AG08395 (cell line): Measurements from ENCODE around the gene ADCY9.

ENCODE experiments used
- DNase-seq: peaks from one replicate; pipeline ENCODE4 v3.0.0; 2012; ENCODE audit warnings: mixed read lengths, low spot score

Gene ADCY9

DNA sequence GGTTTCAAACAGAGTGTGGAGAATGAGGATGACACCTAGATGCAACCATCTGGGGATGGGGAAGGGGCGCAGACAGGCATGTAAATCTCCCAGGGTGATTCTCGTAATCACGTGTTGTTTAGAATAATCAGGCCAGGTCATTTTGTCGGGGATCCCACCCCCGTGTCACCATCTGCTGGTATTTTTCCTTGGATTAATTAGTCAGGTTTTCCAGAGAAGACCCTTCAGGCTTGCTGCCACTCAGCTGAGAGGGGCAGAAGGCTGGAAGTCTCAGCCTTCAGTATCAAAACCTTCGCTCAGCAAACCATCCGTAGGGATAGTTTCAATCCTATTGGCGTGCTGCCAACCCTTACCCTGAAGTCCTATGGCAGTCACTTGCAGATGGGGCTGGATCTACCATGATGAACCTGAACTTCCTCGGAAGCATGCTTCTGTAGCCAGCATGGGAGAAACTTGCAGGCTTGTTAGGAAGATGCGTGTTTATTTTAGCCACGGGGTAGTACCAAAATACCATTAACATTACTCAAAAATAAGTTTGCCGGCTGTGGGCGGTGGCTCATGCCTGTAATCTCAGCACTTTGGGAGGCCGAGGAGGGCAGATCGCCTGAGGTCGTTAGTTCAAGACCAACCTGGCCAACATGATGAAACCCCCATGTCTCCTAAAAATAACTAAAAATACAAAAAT, 7.5 kb upstream of the ADCY9 start:
- DNase-seq, result peak; percentile 37

DNA sequence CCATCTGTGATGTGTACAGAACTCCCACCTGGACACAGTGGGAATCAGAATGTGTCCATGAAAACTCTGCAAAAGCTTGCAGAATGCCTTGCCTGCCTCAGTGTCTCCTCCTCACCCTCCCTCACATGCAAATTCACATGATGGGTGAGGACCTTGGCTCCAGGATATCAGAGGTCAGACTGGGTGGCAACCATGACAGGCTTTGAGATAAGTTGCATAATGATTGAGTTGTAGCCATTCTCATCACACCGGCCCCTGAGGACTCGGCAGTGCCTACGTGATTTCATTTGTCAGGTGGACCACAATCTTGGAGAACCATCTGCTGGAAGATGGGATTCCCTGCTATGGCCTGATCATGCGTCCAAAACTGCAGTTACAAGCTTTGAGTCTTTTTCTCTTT, 3.9 kb upstream of the ADCY9 start:
- DNase-seq, result no peak

DNA sequence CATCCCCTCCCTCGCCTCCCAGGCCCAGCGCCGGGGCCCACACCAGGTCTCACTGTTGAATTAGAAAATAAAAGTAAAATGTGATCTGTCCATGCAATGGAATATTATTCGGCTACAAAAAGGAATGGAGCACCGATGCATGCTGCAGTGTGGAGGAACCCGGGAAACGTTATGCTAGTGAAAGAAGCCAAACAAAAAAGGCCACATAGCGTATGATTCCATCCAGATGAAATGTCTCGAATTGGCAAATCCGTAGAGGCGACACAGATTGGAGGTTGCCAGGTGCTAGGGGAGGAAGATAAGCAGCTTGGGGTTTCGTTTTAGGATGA, 972 bp upstream of the ADCY9 start:
- no peak for DNase-seq

DNA sequence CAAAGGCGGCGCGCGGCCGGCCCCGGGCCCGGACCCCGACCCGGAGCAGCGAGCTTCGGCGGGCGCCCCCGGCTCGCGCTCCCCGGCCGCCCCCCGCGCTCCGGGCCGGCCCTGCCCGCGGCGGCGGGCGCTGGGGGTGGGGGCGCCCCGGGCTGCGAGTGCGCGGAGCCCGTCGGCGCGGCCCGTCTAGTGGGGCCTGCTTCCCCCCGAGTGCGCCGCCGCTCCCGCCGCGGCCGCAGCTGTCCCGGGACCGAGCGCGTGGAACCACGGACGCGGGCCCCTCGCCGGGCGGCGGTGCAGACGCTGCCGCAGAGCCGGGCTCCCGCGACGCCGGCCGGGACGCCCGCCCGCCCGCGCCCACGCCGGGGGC, 308 bp downstream of the ADCY9 start:
- no peak for DNase-seq

DNA sequence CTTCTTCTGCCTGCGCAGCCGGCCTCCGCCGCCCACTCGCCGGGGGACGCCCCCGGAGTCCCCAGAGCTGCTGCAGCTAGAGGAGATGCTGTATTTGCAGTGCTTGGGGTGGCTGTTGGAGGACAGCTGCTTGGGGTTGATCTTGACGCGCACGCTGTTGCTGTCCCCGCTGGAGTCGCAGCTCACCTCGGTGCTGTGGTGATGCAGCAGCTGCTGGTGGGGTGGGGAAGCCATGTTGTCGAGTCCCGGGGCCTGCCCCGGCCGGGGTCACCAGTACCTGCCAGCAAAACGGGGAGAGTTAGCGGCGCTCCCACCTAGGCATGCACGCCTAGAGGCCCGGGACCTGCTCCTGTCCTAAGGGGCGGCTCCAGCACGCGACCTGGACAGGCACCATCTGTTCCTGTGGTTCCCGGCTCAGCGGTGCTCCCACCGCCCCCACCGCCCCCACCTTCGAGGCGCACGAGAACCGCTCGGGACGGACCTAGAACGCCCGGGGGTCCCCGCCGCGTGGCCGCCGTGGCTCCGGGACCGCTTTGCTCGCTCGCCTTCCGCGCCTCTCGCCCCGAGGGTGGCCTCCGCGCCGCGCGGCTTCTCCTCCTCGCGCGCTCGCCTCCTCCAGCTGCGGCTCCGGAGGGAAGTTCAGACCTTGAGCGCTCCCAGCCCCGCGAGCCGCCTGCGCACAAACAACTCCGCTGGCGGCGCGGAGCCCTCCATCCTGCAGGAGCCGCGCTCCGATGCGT, 863 bp downstream of the ADCY9 start:
- peak; percentile 70 for DNase-seq

DNA sequence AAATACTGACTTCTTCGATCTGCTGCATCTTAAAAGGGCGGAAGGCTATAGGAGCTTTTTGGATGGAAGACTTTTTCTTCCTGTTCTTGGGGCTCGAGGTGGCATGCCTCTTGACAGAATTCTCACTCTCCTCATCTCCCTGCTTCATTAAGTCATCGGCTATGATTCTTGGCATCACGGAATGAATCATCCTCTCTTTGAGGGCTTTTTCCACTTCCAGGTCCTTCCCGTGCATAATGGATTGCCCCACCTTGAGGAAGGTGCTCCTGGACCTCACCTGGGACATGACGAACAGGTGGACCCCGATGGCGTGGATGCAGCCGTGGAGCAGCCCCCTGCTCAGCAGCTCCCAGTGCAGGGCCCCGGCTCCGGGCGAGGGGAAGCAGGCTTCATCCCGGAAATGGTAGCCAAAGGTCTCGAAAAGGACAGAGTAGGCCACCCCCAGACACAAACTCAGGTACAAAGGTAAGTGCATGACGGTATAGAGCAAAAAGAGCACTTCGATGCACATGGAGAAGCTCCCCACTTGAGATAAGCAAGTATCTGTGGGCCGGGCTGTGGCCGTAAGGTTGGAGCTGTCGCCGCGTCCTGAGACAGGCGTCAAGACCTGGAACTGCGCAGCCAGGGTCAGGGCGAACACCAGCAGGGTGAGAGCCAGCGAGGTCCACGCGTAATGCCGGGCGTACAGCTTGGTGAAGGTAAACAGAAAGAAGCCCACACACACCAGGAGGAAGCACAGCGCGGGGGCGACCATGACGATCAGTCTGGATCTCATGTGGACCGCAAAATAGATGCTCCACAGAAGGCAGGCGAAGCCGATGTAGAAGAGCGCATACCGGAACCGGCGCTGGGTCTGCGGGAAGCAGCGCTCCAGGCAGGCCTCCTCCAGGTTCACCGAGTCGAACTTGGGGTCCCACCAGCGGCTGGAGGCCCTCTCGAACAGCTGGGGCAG, 1.7 kb downstream of the ADCY9 start:
- DNase-seq, result no peak

DNA sequence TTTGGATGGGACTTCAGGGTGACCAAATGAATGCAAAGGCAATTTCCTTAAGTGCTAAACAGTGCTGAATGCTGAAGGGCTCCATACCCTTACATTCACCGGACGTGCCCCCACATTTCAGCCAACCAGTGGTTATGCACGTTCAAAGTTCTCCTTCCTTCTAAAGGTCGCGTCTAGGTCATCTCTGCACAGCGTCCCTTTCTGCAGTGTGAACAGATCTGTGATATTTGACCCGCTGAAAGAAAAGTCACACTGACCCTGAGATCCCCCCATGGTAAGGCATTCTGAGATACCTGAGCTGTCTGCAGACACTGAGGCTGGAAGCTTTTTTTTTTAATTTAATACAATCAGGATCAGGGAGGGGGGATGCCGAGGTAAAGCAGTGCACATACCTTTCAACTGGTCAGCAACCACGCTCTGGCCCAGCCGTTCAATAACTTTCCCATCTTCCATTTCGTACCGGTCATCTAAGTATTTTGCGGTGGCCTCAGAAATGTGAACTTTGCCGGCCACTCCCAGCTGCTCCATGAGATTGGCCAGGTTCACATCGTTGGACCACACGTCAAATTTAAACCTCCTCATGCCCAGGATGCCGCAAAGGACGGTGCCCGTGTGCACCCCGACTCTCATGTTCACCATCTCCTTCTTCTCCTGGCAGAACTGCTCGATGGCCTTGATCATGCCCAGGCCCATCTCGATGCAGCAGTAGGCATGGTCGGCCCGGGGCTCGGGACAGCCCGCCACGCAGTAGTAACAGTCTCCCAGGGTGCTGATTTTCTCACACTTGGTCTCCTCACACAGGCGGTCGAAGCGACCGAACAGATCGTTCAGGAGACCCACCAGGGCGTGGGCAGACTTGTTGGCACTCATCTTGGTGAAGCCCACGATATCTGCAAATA, 2.6 kb downstream of the ADCY9 start:
- no peak for DNase-seq

DNA sequence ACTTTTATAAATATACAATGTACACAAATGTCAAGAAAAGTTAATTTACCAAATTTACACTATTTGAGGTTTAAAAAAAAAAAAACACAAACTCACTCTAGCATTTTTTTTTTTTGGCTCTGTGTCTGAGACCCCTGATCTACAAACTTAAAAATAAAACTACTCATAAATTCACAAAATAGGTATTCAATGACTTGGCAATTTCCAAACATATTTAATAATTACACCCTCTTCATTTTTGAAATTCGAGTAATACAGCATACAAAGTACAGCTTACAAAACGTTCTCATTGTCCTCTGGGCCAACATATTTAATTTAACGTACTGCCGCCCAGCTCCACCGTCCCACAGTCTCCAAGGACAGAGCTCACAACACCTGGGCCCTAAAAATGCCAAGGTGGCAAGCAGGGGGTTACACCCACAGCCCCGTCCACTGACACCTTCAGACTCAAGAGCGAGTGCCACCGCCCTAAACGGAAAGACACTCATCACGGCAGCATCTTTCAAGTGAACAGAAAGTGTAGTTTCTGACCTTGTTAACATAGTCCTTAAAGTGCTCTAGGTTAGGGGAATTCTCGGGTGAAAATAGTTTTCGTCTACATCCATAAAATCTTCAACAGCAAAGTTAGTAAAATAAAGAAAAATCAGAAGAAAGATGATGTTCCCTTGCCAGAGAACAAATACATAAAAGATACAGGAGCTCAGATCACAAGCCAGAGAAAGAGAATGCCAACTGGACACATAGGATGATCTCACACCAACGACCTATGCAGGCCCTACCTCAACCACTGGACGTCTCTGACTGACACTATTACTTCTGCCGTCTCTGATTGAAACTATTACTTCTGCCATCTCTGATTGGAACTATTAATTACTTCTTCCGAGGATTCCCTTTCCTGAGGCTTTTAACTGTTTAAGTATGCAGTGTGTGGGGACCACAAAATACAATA, 4.2 kb downstream of the ADCY9 start:
- DNase-seq, result peak; percentile 33

DNA sequence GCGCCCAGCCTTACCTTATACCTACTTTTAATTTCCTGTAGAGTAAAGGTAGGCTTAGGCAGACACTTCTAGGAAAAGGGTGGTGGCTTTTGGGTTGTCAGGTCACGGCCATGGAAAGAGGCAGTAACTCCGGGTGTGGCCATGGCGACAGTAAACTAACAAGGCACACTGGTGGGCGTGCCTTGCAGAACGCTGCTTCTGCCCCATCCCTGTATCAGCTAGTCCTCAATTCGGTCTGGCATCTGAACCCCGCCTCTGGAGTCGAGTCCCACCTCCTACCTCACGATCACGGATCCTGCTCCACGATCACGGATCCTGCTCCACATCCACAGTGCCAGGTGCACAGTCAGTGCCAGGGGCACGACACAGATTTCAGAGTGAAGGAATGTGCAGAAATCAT, 5.6 kb downstream of the ADCY9 start:
- DNase-seq, result no peak

DNA sequence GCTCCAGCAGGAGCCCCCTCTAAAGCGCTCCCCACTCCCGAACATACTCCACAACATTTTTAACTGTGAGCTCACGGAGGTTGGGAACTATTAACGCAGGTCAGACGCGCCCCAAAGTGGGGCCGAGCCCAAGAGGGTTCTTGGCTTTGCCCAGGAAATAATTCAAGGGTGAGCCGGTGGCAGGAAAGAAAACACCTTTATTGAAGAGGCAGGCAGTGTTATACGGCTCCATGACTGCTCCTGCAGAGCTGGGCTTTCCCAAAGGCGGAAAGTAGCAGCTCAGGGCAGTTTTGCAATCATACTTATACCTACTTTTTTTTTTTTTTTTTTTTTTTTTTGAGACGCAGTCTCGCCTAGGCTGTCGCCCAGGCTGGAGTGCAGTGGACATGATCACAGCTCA, 6.2 kb downstream of the ADCY9 start:
- DNase-seq, result no peak

DNA sequence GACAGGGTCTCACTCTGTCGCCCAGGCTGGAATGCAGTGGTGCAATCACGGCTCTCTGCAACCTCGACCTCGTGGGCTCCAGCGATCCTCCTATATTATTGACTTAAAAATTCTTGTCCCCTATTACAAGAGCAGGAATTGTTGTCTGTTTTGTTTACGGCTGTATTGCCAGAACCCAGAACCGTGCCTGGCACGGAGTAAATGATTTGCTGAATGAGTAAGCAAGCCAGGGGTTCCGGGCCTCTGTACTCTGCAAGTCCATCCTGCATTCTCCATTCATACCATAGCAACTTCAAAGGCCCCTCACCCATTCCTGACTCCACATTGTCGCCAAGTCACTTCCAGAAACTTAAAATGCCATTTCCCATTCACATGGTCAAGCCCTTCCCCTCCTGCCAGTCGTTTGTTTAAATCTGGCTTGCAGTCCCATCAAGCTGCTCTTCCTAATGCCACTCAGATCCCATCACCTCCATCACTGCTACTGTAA, 6.9 kb downstream of the ADCY9 start:
- DNase-seq, result no peak

DNA sequence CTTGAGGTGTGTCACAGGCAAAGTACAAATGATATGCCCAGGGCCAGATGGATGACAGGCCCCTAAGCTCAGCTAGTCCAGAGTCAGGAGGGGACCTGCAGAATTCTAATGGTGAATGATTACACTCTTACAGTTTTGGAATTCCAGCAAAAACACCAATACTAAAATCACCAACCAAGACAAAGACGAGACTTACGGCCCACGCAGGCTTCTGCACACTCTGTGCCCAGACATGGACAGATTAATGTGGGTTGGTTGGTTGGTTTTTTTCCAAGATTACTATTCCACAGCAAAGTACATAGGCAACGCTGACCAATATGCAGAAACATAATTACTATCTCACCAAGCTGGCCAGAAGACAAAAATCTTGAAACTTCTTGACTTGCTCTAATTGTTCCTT, 9.7 kb downstream of the ADCY9 start:
- no peak for DNase-seq

DNA sequence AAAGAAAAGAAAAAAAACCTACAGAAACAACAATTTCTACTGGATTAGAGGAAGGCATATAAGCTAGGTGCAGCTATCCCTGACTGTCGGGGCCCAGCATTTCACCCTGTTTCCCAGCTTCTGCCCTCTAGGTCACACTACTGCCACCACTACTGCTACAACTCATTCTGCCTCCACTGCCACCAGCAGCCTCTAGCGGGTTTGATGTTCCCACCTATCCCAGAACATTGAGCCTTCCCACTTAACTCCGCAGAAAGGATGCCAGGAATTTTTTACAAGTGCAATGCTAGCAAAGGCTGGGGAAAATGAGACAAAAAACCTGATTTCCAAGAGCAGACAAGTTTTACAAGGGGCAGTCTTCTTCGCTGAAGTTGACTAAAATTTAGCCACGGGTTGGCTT, 10.4 kb downstream of the ADCY9 start:
- no peak for DNase-seq

DNA sequence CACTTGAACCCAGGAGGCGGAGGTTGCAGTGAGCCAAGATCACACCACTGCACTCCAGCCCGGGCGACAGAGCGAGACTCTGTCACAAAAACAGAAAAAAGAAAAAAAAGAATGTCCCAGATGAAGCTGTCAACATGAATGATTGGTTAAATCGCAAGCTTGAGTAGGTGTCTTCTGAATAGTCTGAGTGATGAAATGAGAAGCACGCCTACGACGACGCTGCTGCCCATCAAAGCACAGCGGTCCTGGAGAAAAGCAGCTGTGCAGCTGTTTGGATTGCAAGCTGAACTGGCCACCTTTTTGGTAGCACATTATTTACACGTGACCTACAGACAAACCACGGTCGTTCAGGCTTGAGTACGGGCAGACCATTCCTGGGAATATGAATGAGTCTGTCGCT, 12.5 kb downstream of the ADCY9 start:
- no peak for DNase-seq

DNA sequence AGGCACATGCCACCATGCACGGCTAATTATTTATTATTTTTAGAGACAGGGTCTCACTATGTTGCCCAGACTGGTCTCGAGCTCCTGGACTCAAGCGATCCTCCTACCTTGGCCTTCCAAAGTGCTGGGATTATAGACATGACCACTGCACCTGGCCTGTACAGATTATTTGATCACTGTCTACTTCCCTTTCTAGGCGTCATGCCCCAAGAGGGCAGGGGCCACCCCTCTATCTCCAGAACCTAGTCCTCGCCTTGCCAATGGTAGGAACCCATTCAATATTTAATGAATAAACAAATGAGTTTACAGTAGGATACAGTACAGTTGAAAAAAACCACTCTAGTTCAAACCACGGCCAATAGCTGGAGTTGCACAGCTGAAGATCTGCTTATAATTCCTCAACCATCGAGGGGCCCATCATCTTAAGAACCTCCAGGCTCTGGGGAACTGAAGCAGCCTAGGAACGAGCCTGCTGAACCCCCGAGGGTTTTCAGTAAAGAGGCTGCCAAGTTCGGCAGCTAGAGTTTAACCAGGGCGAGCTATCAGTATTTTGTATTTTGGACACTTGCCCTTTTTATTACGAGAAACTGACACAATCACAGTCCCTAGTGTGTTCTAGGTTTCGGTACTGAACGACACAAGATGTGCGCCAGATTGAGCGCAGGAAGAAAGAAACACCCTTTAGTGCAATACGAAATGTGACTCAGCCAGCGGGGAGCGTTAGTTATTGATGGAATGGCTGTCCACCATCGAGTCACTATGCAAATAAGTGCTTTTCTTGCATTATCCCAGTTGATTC, 14.6 kb downstream of the ADCY9 start:
- no peak for DNase-seq

DNA sequence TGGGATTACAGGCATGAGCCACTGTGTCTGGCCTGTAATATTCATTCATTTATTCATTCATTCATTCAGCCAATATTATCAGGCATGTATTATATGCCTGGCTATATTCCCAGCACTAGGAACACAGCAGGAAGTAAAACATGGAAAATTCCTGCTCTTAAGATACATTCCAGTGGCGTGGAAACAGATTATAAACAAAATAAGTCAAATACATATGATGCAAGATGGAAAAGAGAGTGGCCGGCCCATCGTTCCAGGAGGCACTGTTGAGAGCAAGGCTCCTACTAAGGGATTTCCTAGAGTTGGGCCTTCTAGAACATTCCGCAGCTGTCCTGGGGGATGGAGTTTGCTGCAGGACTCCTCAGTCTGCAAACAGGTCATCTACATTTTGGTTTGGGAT, 17.7 kb downstream of the ADCY9 start:
- no peak for DNase-seq

DNA sequence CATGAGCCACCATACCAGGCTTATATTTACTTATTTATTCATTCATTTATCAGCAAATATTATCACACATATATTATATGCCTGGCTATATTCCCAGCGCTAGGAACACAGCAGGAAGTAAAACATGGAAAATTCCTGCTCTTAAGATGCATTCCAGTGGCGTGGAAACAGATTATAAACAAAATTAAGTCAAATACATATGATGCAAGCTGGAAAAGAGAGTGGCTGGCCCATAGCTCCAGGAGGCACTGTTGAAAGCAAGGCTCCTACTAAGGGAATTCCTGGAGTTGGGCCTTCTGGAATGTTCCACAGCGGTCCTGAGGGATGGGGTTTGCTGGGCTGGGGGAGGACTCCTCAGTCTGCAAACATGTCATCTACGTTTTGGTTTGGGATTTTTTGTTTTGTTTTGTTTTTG, 18.4 kb downstream of the ADCY9 start:
- no peak for DNase-seq

DNA sequence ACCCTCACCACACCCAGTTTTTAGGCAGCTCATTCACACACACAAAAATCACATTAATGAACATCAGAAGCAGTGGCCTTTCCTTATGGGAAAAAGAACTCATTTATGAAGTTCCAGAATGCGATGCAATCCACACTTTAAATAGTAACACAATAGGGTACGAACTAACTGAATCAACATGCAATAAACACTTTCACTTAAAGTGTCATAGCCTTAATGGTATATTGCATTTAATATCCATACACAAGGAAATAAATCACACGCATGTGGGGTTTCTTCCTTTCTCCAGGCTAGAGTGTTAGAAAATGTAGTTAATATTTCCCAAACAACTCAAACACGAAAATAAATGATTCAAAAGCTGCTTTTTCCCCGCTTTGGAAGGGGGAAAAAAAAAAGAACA, 19.7 kb downstream of the ADCY9 start:
- no peak for DNase-seq

DNA sequence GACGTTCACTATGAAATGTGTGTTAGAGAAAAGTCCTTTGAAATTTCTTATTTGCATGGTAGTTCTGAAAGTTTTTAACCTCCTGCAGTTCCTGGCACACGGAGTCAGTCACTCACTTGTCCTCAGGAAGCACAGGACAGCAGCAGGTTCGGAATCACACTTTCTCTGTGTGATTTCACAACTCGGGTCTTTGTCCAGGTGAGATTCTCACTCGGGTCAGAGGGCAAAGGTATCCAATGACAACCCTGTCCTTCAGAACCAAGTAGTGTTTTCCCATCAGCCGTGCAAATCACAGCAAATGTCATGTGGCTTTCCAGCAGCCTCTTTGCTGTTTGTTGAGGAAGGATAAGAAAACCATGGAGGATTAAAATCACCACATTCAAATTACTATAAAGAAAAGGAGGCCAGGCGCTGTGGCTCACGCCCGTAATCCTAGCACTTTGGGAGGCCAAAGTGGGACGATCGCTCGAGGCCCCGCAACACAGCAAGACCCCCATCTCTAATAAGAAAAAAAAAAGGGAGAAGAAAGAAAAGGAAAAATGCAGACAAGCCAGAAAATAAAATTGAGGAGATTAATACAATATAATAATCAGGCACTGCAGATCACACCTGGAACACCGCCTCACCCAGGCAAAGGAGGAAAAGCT, 22.0 kb downstream of the ADCY9 start:
- no peak for DNase-seq
